Endothelial cell of umbilical vein (primary cell): ENCODE measurements around the gene PROCR. TPM values are rescaled to one million over a fixed set of nuclear protein-coding genes. Genes with fewer than 3 reads are reported as not detected.

Experiments
- BruUV-seq: library from RNA; stranded (reverse); fragments of 400-500 nt; replicated peaks from 2 replicates; lab custom pipeline; 2021; lab: Mats Ljungman, UMichigan
- CTCF ChIA-PET: fragments of 300-600, 350-600 bp; sonication (Branson Sonifier 250); formaldehyde crosslinking; loops from one replicate; lab custom pipeline; 2021; ENCODE audit warnings: antibody characterized with exemption, inconsistent platforms; lab: Charles Lee
- POLR2A ChIA-PET: fragments of 300-600, 350-600 bp; sonication (Branson Sonifier 250); formaldehyde crosslinking; loops from one replicate; lab custom pipeline; 2021; ENCODE audit warnings: antibody characterized with exemption, inconsistent platforms; lab: Charles Lee
- DNase-seq: peaks from one replicate; pipeline ENCODE4 v3.0.0-alpha.2; 2011; ENCODE audit warnings: low read depth, low spot score
- FAIRE-seq: peaks from 2 replicates; lab custom pipeline; 2011; peaks lifted over from hg19 to GRCh38; lab: Jason Lieb, UNC
- H2AFZ ChIP-seq: 2 replicates; pipeline ENCODE4 v1.6.0; 2012; ENCODE audit warnings: low read depth, low read length, control low read depth, inconsistent platforms
- H3K27ac ChIP-seq: 2 replicates; pipeline ENCODE4 v1.5.1; 2011; ENCODE audit warnings: low read depth, mild to moderate bottlenecking, control low read depth, low read length, moderate library complexity; ENCODE audit not compliant: insufficient read depth
- H3K27me3 ChIP-seq, 2 experiments: 2 replicates each; pipeline versions ENCODE4 v1.6.0 to v1.6.1; 2011; ENCODE audit warnings: low read length in 2 of 2, mixed read lengths in 1 of 2; ENCODE audit not compliant: control insufficient read depth in 2 of 2, insufficient read depth in 2 of 2
- H3K36me3 ChIP-seq, 2 experiments: 2 replicates in 1 of 2; 3 replicates in 1 of 2; pipeline ENCODE4 v1.5.1; 2011; ENCODE audit warnings: low read length in 2 of 2, mild to moderate bottlenecking in 1 of 2, moderate library complexity in 1 of 2; ENCODE audit not compliant: control insufficient read depth in 2 of 2, insufficient read depth in 2 of 2; ENCODE audit errors: extremely low read depth in 1 of 2
- H3K4me1 ChIP-seq: 3 replicates; pipeline ENCODE4 v1.5.1; 2011; ENCODE audit warnings: mild to moderate bottlenecking, low read length; ENCODE audit not compliant: control insufficient read depth, insufficient read depth; ENCODE audit errors: extremely low read depth
- H3K4me2 ChIP-seq: 2 replicates; pipeline ENCODE4 v1.6.1; 2011; ENCODE audit warnings: low read length, control low read depth, mixed read lengths; ENCODE audit not compliant: insufficient read depth
- H3K4me3 ChIP-seq, 3 experiments: fragments of 200-600 bp in 1 of 3; sonication (generic), shearing (Covaris generic) in 1 of 3; replicated peaks in 1 of 3; 2 replicates each; pipeline ENCODE4 v1.5.1; 2011 to 2016; ENCODE audit warnings: control low read depth in 3 of 3, low read length in 3 of 3, mild to moderate bottlenecking in 2 of 3, inconsistent platforms in 1 of 3, low read depth in 1 of 3, moderate library complexity in 1 of 3; ENCODE audit not compliant: insufficient read depth in 1 of 3
- H3K79me2 ChIP-seq: 2 replicates; pipeline ENCODE4 v1.6.0; 2012; ENCODE audit warnings: low read length, inconsistent platforms; ENCODE audit not compliant: control insufficient read depth, insufficient read depth
- H3K9ac ChIP-seq: replicated peaks from 2 replicates; pipeline ENCODE3; 2011; ENCODE audit warnings: low read length, control low read depth; ENCODE audit not compliant: insufficient read depth; ENCODE audit errors: extremely low read depth
- H3K9me1 ChIP-seq: replicated peaks from 3 replicates; pipeline ENCODE4 v1.6.0; 2011; ENCODE audit warnings: mild to moderate bottlenecking, low read length; ENCODE audit not compliant: control insufficient read depth, insufficient read depth; ENCODE audit errors: extremely low read depth
- H3K9me3 ChIP-seq: replicated peaks from 2 replicates; pipeline ENCODE4 v1.5.1; 2012; ENCODE audit warnings: low read length, inconsistent platforms; ENCODE audit not compliant: control insufficient read depth, insufficient read depth
- H4K20me1 ChIP-seq: replicated peaks from 2 replicates; pipeline ENCODE3; 2011; ENCODE audit warnings: mild to moderate bottlenecking, low read length; ENCODE audit not compliant: control insufficient read depth, insufficient read depth; ENCODE audit errors: extremely low read depth
- EZH2 ChIP-seq: IDR thresholded peaks from 2 replicates; pipeline ENCODE4 v1.6.1; 2012; ENCODE audit warnings: borderline replicate concordance, low read depth, mild to moderate bottlenecking, moderate library complexity, low read length, inconsistent platforms; ENCODE audit not compliant: severe bottlenecking
- FOS ChIP-seq: IDR thresholded peaks from 2 replicates; pipeline ENCODE4 v1.6.1; 2011; ENCODE audit warnings: mild to moderate bottlenecking, low read length, moderate library complexity, borderline replicate concordance; ENCODE audit not compliant: insufficient read depth
- GATA2 ChIP-seq: IDR thresholded peaks from 2 replicates; pipeline ENCODE4 v1.7.0; 2011; ENCODE audit warnings: low read depth, mild to moderate bottlenecking, moderate library complexity, mixed read lengths, low read length; ENCODE audit not compliant: insufficient read length, insufficient read depth
- JUN ChIP-seq: IDR thresholded peaks from 2 replicates; pipeline ENCODE4 v1.6.1; 2011; ENCODE audit warnings: borderline replicate concordance, low read depth; ENCODE audit not compliant: insufficient read length, insufficient read depth
- MYC ChIP-seq: IDR thresholded peaks from one replicate; pipeline ENCODE4 v1.6.1; 2011; ENCODE audit warnings: mild to moderate bottlenecking, low read depth, low read length
- POLR2A ChIP-seq: IDR thresholded peaks from 2 replicates; pipeline ENCODE4 v1.6.1; 2012; ENCODE audit warnings: low read depth, mild to moderate bottlenecking, control low read depth, low read length
- POLR2AphosphoS5 ChIP-seq: IDR thresholded peaks from 2 replicates; pipeline ENCODE4 v1.6.1; 2012; ENCODE audit warnings: low read depth, mild to moderate bottlenecking, control low read depth, low read length, moderate library complexity; ENCODE audit not compliant: insufficient read depth
- dilution Hi-C: fragments of 300-500 bp; cut with MboI; formaldehyde crosslinking; loops from one replicate; pipeline ENCODE4 v1.15.0; 2019; ENCODE audit warnings: low sequenced_read_pairs; ENCODE audit not compliant: extremely low pct_ligation_motif_present
- intact Hi-C: fragments of 100-400 bp; cut with micrococcal nuclease; formaldehyde crosslinking; loops from one replicate; pipeline ENCODE4 v1.10.0; 2022
- polyA plus RNA-seq, 4 experiments: library from polyadenylated mRNA; depleted of rRNA in 3 of 4; stranded (reverse) in 3 of 4; unstranded in 1 of 4; fragments of >200 nt; gene quantifications; 2 replicates each; pipeline versions ENCODE4 v1.2.1 to v1.2.3, GENCODE V29; 2011 to 2012; ENCODE audit warnings: missing spikeins in 1 of 4
- total RNA-seq: library from RNA; stranded (reverse); gene quantifications from 2 replicates; pipeline ENCODE4 v1.2.3, GENCODE V29; 2021
- TF ChIP-seq, protein P1 (sequence below): IDR thresholded peaks from 2 replicates; pipeline ENCODE4 v1.6.1; 2011; ENCODE audit not compliant: insufficient read depth, insufficient read length
- TF ChIP-seq, protein P2 (sequence below), 2 donors: IDR thresholded peaks; 1 replicate in 1 of 2; 2 replicates in 1 of 2; pipeline ENCODE4 v1.5.1; 2011; ENCODE audit warnings: low read length in 2 of 2, mild to moderate bottlenecking in 2 of 2, moderate library complexity in 2 of 2, control low read depth in 1 of 2, inconsistent platforms in 1 of 2, low read depth in 1 of 2; ENCODE audit not compliant: insufficient read depth in 1 of 2; ENCODE audit errors: extremely low read depth in 1 of 2

Gene PROCR
- total and polyA plus RNA-seq, 2 donors (not counting 3 experiments of a cell fraction or from before 2014, with no cell fraction given), result 251 to 376 TPM

DNA sequence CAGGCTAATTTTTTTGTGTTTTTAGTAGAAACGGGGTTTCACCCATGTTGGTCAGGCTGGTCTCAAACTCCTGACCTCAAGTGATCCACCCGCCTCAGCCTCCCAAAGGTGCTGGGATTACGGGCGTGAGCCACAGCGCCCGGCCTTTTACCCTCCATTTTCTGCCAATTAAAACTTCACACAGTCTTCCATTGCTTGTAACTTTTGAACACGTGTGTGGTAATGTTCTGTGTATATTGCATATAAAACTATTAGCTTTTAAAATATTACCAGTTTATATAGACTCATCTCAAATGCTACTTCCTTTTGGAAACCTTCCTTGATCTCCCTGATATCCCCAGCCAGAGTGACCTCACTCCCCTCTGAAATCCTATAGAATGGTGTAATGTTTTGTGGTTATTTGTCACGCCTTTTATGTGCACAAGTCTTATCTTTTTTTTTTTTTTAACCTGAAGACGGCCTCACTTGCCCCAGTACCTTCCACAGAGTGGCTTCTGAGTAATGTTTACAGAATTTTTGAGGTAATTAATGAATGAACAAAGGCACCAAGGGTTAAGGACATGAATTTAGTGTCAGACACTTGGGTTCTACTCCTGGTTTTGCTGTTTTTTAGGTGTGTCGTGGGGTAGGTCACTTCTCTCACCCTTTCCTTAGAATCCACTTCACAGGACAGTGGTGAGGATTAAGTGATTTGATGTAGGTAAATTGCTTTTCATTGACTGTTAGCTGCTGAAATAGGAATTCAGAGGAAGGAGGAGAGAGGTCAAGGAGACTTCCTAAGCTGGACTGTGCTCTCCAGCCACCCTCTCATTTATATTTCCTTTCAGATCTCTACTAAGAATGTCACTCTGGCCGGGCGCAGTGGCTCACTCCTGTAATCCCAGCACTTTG lies 43.4 kb downstream of the PROCR start:
- Histone ChIP-seq H3K9me3 (no peaks in the 10 kb centered on the region), H3K4me1 (peaks cover 5% of the 10 kb centered on the region), H3K27me3 (peaks cover 3 to 9% of the 10 kb centered on the region in 2 experiments), H3K36me3 (no peaks in the 10 kb centered on the region), H3K9me1 (no peaks in the 10 kb centered on the region), H3K79me2 (no peaks in the 10 kb centered on the region), H3K9ac (no peak overlapping the region), H3K4me3 (no peak overlapping the region), H4K20me1 (no peaks in the 10 kb centered on the region), H3K27ac (no peak overlapping the region), H2AFZ (no peak overlapping the region), H3K4me2 (no peak overlapping the region)
- POLR2A ChIA-PET, result no interaction called here
- intact Hi-C loops, result no loop called here
- TF ChIP-seq, protein P1, sequence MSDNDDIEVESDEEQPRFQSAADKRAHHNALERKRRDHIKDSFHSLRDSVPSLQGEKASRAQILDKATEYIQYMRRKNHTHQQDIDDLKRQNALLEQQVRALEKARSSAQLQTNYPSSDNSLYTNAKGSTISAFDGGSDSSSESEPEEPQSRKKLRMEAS, result no peak
- TF ChIP-seq POLR2AphosphoS5 (no peak), EZH2 (no peak), FOS (no peak), JUN (no peak), POLR2A (no peak), GATA2 (no peak), MYC (no peak)
- TF ChIP-seq, protein P2, sequence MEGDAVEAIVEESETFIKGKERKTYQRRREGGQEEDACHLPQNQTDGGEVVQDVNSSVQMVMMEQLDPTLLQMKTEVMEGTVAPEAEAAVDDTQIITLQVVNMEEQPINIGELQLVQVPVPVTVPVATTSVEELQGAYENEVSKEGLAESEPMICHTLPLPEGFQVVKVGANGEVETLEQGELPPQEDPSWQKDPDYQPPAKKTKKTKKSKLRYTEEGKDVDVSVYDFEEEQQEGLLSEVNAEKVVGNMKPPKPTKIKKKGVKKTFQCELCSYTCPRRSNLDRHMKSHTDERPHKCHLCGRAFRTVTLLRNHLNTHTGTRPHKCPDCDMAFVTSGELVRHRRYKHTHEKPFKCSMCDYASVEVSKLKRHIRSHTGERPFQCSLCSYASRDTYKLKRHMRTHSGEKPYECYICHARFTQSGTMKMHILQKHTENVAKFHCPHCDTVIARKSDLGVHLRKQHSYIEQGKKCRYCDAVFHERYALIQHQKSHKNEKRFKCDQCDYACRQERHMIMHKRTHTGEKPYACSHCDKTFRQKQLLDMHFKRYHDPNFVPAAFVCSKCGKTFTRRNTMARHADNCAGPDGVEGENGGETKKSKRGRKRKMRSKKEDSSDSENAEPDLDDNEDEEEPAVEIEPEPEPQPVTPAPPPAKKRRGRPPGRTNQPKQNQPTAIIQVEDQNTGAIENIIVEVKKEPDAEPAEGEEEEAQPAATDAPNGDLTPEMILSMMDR (IDR thresholded peaks at IDR 0.05; ENCODE audit: extremely low read depth in 1 of 2, insufficient read depth in 1 of 2, low read depth in 1 of 2, low read length in 2 of 2), result no peak
- DNase-seq (no peak), FAIRE-seq (peak; percentile 76)
- CTCF ChIA-PET, result interaction anchor here (0.7 to 3.0 kb wide), 7 partner anchors 12 to 120 kb away, joined by 3 to 21 read pairs (median 4); partner anchors contain the start of gene MMP24
- dilution Hi-C loops, result no loop called here
- no TSS peak for BruUV-seq
